ENCODE results near the gene TBXAS1. TPM values are rescaled to one million over a fixed set of nuclear protein-coding genes. Genes with fewer than 3 reads are reported as not detected.
A peak's percentile ranks its signal among the peaks of the same experiment; 100 is the strongest.

Gene TBXAS1
- total RNA-seq, 1 donor from 2014 or later: 0.20 TPM

DNA sequence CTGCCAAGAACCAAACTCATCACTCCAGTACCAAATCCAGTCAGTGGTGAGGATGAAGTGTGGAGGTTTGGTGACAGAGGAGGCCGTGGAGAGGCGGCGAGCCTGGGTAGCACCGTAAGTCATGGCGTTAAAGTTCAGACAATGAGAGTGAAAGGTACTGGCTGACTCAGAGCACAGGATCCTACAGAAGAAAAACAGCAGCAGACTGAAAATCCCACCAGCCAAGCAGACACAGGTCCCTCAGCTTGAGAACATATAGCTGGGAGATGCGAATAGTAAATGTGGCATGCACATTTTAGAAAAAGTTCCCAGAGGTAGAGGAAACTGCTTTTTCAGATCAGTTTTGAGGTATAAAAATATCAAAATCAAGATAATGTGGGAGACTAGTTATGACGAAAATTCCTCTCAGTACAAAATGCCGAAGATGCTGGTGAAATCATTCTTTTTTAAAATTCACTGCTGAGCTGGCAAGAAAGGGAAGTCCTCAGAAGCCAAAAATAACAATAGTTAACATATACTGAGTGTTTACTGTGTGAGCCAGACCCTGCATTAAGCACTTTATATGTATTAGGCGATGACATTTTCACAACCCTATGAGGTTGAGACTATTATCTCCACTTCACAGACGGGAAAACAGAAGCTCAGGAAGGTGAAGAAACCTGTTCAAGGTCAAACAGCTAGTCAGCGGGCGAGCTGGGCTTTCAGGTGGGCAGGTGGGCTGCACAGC lies 212.8 kb downstream of the TBXAS1 start:
- DNase-seq (ENCODE audit: low read depth in 2 of 2): peak; percentile 47 to 71

DNA sequence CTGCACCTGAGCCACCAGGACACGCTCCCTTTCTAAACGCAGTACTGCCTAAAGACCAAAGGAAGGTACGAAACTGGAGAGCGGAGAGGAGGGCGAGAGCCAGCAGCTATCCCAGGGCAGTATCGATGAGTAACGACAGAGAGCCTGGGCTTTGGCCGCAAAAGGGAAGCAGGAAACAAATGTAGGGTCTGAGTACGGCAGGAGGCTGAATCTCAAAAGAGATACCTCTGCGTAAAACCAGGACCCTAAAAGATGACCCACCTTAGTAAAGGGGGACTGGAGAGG lies 213.3 kb downstream of the TBXAS1 start:
- DNase-seq (ENCODE audit: low read depth in 2 of 2): peak; percentile 28 to 36

DNA sequence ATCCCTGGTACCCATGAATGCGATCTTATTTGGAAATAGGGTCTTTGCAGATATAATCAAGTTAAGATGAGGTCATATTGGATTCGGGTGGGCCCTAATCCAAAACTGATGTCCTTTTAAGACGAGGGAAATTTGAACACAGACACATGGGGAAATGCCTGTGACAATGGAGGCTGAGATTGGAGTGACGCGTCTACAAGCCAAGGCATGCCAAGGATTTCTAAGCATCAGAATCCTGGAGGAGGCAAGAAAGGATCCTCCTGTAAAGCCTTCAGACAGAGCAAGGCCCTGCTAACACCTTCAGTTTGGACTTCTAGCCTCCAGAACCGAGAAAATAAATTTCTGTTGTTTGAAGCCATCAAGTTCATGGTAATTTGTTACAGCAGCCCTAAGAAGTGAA lies 215.2 kb downstream of the TBXAS1 start:
- DNase-seq (ENCODE audit: low read depth in 2 of 2): no peak

DNA sequence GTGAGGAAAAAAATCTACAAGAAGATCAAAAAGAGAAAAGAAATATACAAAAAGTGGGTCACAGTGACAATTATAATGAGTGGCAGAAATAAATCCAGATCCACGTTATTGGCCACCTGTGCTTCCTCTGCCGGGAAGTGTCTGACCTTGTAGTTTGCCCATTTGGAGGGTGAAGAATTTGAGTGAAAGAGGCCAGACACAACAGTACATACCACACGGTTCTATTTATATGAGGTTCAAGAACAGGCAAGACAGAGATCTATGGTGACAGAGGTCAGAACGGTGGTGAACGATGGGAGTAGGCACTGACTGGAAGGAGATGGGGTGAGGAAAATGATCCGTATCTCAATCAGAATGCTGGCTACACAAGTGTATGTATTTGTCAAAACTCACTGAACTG lies 216.6 kb downstream of the TBXAS1 start:
- no peak for DNase-seq (ENCODE audit: low read depth in 2 of 2)

DNA sequence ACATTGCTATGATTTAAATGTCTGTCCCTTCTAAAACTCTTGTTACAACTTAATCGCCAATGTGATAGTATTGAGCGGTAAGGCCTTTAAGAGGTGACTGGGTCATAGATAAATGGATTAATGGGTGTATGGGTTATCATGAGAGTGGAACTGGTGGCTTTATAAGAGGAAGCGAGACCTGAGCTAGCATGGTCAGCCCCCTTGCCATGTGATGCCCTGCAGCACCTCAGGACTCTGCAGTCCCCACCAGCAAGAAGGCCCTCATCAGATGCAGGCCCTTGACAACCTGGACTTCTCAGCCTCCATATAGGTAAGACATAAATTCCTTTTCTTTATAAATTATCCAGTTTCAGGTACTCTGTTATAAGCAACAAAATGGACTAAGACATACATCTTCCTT lies 218.1 kb downstream of the TBXAS1 start:
- no peak for DNase-seq (ENCODE audit: low read depth in 2 of 2)

- DNase-seq (ENCODE audit: low read depth in 2 of 2): no peak
These were observed 219.1 kb downstream of the TBXAS1 start for GRCh38 chr7:140048138-140048537.

DNA sequence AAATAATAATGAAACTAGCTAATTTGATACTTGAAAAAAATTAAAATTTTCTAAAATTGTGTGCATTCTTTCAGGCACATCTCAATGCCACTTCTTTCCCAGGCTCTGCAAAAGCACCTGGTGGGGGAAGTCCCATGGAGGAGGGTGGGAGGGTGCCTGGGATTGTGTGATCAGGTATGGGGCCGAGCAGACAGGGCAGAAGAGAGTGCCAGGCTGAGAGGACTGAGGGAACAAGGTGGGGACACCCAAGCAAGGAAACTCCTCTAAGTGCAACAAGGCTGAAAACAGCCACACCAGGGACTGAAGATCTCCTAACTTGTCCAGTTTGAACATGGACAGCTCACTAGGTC lies 219.9 kb downstream of the TBXAS1 start:
- DNase-seq (ENCODE audit: low read depth in 2 of 2): no peak

GRCh38 chr7:140049339-140050024 lies 220.4 kb downstream of the TBXAS1 start:
- DNase-seq (ENCODE audit: low read depth in 2 of 2): peak; percentile 71 to 78

DNA sequence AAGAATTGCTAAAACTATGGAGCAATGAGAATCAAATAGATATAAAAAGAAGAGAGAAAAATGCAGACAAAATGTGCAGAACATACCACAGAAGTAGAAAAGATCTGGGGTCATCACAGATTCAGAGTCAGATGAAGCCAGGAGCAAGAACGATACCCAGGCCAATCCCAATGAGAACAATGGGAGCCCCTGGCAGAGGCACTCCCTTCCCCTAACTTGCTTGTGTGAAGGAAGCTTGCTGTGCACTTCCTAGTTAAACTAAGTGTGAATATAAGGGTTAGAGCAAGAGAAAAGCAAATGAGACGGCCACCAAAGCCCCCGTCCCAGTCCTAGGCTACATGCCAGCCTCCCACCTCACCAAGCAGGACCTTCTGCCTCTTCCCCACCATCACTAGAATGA lies 221.0 kb downstream of the TBXAS1 start:
- DNase-seq (ENCODE audit: low read depth in 2 of 2): peak in 1 of 2 donors; percentile 19

DNA sequence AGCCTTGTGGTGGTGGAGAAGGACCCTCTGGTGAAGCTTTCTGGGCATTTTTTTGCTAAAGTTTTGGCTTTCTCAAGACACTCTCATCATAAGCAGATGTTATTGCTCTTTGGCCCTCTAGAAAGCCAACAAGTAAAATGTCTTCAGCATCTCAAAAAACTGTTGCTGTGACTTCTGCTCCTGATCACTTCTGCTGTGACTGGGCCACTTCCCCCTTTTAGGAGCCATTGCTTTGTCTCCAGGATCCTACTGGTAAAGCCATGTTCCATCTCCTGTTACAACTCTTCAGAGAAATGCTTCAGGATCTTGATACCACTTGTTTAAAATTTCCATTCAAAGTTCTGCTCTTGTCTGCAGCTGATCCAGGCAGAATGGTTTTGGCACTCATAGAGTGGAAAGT lies 222.8 kb downstream of the TBXAS1 start:
- DNase-seq (ENCODE audit: low read depth in 2 of 2): no peak

DNA sequence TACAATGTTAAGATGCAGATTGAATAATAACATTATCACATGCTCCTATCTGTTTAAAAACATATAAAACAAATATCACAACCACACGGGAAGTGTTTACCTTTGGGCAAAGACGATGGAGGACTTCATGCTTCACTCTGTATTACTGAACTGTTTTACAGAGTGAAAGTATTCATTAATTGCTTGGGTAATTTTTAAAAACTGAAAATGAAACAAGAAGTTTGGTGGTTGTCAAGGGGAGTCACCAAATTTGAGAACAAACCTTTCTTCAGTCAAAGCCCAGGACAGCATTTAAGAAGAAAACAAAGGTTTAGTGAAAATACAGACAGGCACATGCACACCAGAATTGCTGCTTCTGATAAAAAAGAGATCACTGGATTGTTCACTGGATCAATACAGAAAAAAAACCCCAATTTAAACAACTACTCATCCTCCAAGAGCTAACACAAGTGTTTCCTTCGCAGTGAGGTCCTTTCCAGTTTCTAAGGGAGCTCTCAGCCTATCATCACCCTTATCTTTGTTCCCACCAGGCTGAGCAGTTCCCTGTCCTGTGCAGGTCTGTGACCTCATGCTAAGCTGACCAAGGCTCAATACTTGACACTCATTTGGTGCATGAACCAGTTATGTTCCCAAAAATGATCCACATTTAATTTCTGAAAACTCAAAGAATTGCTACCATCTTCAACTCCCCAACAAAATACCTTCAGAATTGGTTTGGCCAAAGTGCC lies 224.9 kb downstream of the TBXAS1 start:
- DNase-seq (ENCODE audit: low read depth in 2 of 2): no peak

- no peak for DNase-seq (ENCODE audit: low read depth in 2 of 2)
These were observed 225.7 kb downstream of the TBXAS1 start for GRCh38 chr7:140054751-140055150.

DNA sequence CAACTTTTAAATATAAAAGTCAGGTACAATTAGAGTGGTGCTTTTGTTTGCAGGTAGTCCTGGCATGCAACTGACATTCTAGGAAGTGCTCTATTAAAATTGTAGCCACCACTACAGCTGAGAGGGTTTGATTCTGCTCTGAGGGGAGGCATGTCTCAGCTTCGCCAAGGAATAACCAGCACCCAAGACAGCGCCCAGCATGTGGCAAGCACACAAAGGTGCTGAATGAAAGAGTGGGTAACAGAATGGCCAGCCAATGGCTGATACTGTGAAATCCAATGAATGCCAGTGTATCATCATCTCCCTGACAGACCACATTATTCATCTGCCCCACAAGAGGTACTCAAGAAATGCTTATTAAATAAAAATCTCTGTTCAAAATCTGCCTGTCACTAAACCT lies 226.8 kb downstream of the TBXAS1 start:
- no peak for DNase-seq (ENCODE audit: low read depth in 2 of 2)

DNA sequence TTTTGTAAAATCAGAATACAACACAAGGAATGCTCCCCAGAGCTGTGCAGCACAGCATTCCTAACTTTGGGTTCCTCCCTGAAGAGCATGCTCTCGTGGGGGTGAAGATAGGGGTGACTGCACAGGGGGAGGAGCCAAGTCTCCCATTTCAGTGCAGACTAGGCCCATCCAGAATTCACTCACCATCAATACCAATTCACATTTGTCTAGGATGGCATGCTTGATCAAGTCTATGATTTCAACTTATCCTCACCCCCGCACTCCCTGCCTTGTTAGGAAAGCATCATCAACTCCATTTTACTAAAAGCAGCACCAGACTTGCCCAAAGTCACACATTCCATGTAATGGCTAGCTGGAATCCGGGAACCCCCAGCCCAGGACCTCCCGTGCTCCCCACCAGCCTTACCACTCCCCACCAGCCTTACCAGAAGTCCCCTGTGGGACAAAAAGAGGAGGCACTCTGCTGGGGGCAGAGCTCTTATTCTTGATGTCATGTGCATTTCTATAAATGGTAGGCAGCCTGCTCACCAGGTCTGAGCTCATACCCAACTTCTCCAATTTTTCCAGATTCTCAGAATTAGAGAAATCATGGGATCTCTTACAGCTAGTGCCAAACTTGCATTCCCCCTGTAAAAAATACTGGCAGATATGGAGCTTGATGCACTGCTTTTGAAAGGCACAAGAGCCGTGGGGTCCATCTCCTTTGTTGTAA lies 227.5 kb downstream of the TBXAS1 start:
- no peak for DNase-seq (ENCODE audit: low read depth in 2 of 2)

DNA sequence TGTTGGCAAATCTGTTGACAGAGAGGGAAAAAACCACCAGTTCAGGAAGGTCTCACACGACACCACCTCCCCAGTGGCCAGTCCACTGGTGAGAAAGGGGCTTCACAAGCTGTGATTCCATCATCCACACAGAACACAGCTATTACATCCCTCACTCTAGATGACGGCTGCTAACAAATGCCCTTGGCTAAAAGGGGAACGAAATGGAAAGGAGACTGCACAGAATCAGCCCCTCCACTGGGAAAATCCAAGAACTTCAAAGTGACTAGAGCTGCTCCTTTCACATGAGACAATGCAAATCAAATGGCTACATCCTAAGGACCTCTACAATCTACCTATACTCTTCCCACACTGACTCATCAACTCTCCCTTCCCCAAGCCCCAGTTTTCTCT lies 228.1 kb downstream of the TBXAS1 start:
- no peak for DNase-seq (ENCODE audit: low read depth in 2 of 2)

DNA sequence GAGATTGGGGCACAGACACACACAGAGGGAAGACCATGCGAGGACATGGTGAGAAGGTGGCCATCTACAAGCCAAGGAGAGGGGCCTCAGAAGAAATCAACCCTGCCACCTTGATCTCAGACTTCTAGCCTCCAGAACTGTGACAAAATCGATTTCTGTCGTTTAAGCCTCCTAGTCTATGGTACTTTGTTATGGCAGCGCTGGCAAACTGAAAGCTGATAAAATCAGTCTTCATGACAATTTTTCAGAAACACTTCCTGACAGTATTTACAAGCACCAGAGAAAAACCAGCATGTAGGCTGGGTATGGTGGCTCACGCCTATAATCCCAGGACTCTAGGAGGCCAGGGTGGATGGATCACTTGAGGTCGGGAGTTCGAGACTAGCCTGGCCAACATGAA lies 229.5 kb downstream of the TBXAS1 start:
- DNase-seq (ENCODE audit: low read depth in 2 of 2): peak in 1 of 2 donors; percentile 7

DNA sequence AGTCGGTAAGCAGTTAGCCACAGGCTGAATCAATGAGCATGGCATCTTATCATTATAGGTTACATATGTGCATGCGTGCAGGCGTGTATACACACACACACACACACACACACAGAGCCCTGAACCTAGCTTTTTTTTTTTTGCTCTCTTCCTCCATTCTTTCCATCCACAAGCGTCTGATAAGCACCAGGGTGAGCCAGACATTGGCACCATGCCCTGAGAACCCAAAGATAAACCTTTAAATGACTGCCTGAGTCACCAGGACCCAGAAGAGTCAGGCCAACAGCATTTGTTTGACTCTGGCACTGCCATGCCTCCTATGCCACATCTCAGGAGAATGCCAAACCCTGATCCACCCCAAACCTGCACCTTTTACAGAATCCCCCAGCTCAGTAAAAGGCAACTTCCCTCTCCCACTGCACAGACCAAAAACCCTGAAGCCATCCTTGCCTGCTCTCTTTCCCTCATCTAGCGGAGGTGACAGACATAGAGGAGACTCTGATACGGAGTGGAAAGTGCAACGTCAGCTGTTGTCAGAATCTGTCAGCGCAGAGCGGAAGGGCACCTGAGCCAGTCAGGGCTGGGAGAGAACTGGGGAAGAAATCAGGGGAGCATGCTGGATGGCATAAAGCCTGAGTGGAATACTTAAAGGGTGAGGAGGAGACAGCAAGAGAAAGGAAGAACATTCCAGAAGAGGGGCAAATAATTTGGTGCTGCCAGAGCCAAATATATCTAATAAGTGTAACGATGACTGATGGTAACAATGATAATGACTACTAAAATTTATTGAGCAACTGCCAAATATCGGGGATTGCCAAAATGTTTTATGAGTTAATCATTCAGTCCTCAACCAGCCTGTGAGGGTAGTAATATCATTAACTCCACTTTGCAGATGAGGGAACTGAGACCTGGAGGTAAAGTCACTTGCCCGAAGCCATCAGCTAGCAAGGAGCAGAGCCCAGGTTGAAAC lies 230.5 kb downstream of the TBXAS1 start:
- DNase-seq (ENCODE audit: low read depth in 2 of 2): peak; percentile 80 to 84

DNA sequence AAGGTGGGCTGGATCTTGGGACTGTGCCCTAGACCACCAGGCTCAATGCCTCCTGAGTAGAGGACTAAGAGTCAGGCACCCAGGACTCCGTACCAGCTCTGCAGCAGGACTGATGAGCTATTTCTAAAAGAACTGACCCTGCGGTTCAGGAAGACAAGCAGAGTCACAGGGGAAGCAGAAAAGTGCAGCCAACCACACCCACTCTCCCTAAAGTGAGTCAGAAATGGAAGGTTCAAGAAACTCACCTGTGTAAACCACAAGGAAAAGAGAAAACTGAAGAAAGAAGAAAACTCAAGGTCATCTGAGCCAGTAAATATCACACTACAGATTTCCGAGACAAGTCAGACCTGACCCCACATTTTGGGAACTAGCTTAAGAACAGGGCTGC lies 231.2 kb downstream of the TBXAS1 start:
- DNase-seq (ENCODE audit: low read depth in 2 of 2): peak in 1 of 2 donors; percentile 27

GRCh38 chr7:140060788-140061606 lies 231.9 kb downstream of the TBXAS1 start:
- DNase-seq (ENCODE audit: low read depth in 2 of 2): peak; percentile 80 to 86

DNA sequence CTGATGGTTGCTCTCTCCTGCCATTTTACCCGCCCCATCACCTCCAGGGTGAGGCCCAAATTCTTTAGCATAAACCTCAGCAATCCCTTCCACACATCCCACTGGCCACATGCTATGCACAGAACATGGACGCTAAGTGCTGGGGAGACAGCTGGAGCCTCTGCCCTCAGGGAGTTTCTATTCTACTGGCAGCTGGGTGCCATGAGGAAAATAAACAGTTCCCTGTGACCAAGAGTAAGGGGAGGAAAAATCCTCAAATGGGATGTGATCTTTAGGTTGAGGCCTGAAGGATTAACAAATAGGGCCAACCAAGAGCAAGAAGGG lies 232.5 kb downstream of the TBXAS1 start:
- peak; percentile 20 to 36 for DNase-seq (ENCODE audit: low read depth in 2 of 2)

Data from lung microvascular endothelial cell (primary cell).